Tibial nerve (tissue), 4 donors: ENCODE results near the gene AKAP9. TPM values are rescaled to one million over a fixed set of nuclear protein-coding genes. Genes with fewer than 3 reads are reported as not detected.
"Not testable (repeated sequence)": the region's sequence is repeated elsewhere in the genome, so short reads cannot be mapped to it uniquely, and the experiment has no call there.

ENCODE experiments used
- DNase-seq, 2 donors: peaks; one replicate each; pipeline ENCODE4 v3.0.0-alpha.2; 2019; ENCODE audit warnings: low spot score in 2 of 2
- H3K27ac ChIP-seq, 4 donors: fragments of 200-600 bp; sonication (generic) in 3 of 4; one replicate each; pipeline ENCODE4 v1.5.1; 2017 to 2019; ENCODE audit warnings: mild to moderate bottlenecking in 1 of 4
- H3K27me3 ChIP-seq, 2 donors: fragments of 200-600 bp; sonication (generic) in 1 of 2; one replicate each; pipeline versions ENCODE4 v1.5.1 to v1.6.0; 2017 to 2019
- H3K36me3 ChIP-seq, 3 donors: fragments of 200-600 bp; sonication (generic); one replicate each; pipeline ENCODE4 v1.5.1; 2018 to 2019
- H3K4me1 ChIP-seq, 4 donors: fragments of 200-600 bp; sonication (generic) in 3 of 4; one replicate each; pipeline ENCODE4 v1.5.1; 2017 to 2019
- H3K4me3 ChIP-seq, 4 donors: fragments of 200-600 bp; sonication (generic) in 3 of 4; one replicate each; pipeline ENCODE4 v1.5.1; 2017 to 2019; ENCODE audit warnings: mild to moderate bottlenecking in 1 of 4, moderate library complexity in 1 of 4
- H3K9me3 ChIP-seq, 4 donors: fragments of 200-600 bp; sonication (generic) in 3 of 4; one replicate each; pipeline ENCODE4 v1.5.1; 2017 to 2019
- CTCF ChIP-seq, 5 experiments: fragments of 200-600 bp in 3 of 5; fragments of 450-650 bp in 2 of 5; sonication (generic) in 3 of 5; IDR thresholded peaks; one replicate each; pipeline ENCODE4 v1.5.1; 2016 to 2019; ENCODE audit warnings: antibody characterized with exemption in 5 of 5, mild to moderate bottlenecking in 3 of 5, moderate library complexity in 2 of 5
- EP300 ChIP-seq, 2 donors: sonication (generic); formaldehyde crosslinking; IDR thresholded peaks; one replicate each; pipeline ENCODE4 v1.6.1; 2017; ENCODE audit warnings: antibody characterized with exemption in 2 of 2, mild to moderate bottlenecking in 1 of 2
- POLR2A ChIP-seq, 2 donors: fragments of 450-650 bp; IDR thresholded peaks; one replicate each; pipeline ENCODE4 v1.6.1; 2017; ENCODE audit warnings: antibody characterized with exemption in 2 of 2, mild to moderate bottlenecking in 2 of 2, moderate library complexity in 2 of 2
- WGBS, 2 donors: methylation state at CpG; one replicate each; pipeline ENCODE4 v1.1.5; 2018; 5-methylcytosine and 5-hydroxymethylcytosine counted together
- total RNA-seq, 4 donors: library from RNA; depleted of rRNA; stranded (reverse); fragments of >200 nt; gene quantifications; one replicate each; pipeline ENCODE4 v1.1.0, GENCODE V29; 2016

AKAP9 gene
- total RNA-seq, result 10 to 100 TPM; 62.8 to 77.8 (median 73.0) TPM

GRCh38 chr7:91940572-91941341 lies at the start of gene AKAP9:
Gene AKAP9, plus strand, starts transcription at chr7:91940862. Its CDS starts 238 bp downstream, at chr7:91941100.
- no peaks in the 10 kb centered on the region for H3K27me3 ChIP-seq

GRCh38 chr7:91892099-91892705 lies 48.5 kb upstream of the AKAP9 start:
- TF ChIP-seq POLR2A (IDR thresholded peaks at IDR 0.05), result no peak
- no peak for TF ChIP-seq EP300 (IDR thresholded peaks at IDR 0.05)
- no peak for TF ChIP-seq CTCF (IDR thresholded peaks at IDR 0.05)
- Histone ChIP-seq H3K4me1 (no peaks in the 10 kb centered on the region), H3K27me3 (no peaks in the 10 kb centered on the region), H3K36me3 (peaks cover 0 to 7% (median 0%) of the 10 kb centered on the region in 3 donors), H3K27ac (no peak overlapping the region), H3K9me3 (peaks cover 0 to 7% (median 0%) of the 10 kb centered on the region in 4 donors), H3K4me3 (no peak overlapping the region)
- no peak for DNase-seq
- WGBS, 2 donors, result 35 to 37% methylated on average over 3 of the region's 3 CpGs

More at GRCh38 chr7:91940572-91941341, at the start of gene AKAP9:
- Histone ChIP-seq H3K4me3 (peak within 1 kb of the TSS; percentile 58 to 95 (median 78)), H3K27ac (peak within 1 kb of the TSS; percentile 93 to 99 (median 96)), H3K9me3 (no peaks in the 10 kb centered on the region), H3K4me1 (peaks cover 0 to 52% (median 13%) of the 10 kb centered on the region in 4 donors), H3K36me3 (no peaks in the 10 kb centered on the region)
- peak; percentile 71 to 75 for DNase-seq
- 0 to 1% methylated on average over 39 to 59 of the region's 59 CpGs for WGBS, 2 donors
- peak; percentile 53 to 76 for TF ChIP-seq POLR2A (IDR thresholded peaks at IDR 0.05)
- TF ChIP-seq EP300 (IDR thresholded peaks at IDR 0.05), result peak in 1 of 2 donors; percentile 91
- peak in 1 of 5 experiments; percentile 15 for TF ChIP-seq CTCF (IDR thresholded peaks at IDR 0.05)

- H3K27me3 ChIP-seq, result no peaks in the 10 kb centered on the region
- H3K4me1 ChIP-seq, result no peaks in the 10 kb centered on the region
- no peak overlapping the region for H3K27ac ChIP-seq
- peaks cover 0 to under 1% (median 0%) of the 10 kb centered on the region in 4 donors for H3K9me3 ChIP-seq
- H3K4me3 ChIP-seq, result no peak overlapping the region
- DNase-seq, result no peak
- peaks cover 0 to 1% (median 0%) of the 10 kb centered on the region in 3 donors for H3K36me3 ChIP-seq
- WGBS, 2 donors, result 26 to 32% methylated on average over 2 of the region's 2 CpGs
- TF ChIP-seq EP300 (IDR thresholded peaks at IDR 0.05) (no peak), POLR2A (IDR thresholded peaks at IDR 0.05) (no peak), CTCF (IDR thresholded peaks at IDR 0.05) (no peak)
Observed at GRCh38 chr7:91892821-91893340, 47.8 kb upstream of the AKAP9 start.

GRCh38 chr7:91893699-91894098 lies 47.0 kb upstream of the AKAP9 start:
- not testable (repeated sequence) for DNase-seq, H3K4me1 ChIP-seq, H3K9me3 ChIP-seq, H3K36me3 ChIP-seq, H3K27me3 ChIP-seq, H3K27ac ChIP-seq, H3K4me3 ChIP-seq
- 90 to 95% methylated on average over 5 of the region's 5 CpGs for WGBS, 2 donors

- TF ChIP-seq POLR2A (IDR thresholded peaks at IDR 0.05), result no peak
- no peak for TF ChIP-seq EP300 (IDR thresholded peaks at IDR 0.05)
- no peak for TF ChIP-seq CTCF (IDR thresholded peaks at IDR 0.05)
- DNase-seq, result no peak
- no peak overlapping the region for H3K27ac ChIP-seq
- H3K36me3 ChIP-seq, result no peaks in the 10 kb centered on the region
- no peaks in the 10 kb centered on the region for H3K9me3 ChIP-seq
- H3K4me3 ChIP-seq, result no peak overlapping the region
- WGBS, 2 donors, result 64 to 90% methylated on average over 1 of the region's 1 CpG
- H3K4me1 ChIP-seq, result no peaks in the 10 kb centered on the region
- no peaks in the 10 kb centered on the region for H3K27me3 ChIP-seq
Observed at GRCh38 chr7:91894781-91895480, 45.7 kb upstream of the AKAP9 start.
